OCI-LY7 (cell line): ENCODE data around the gene KLLN. TPM values are rescaled to one million over a fixed set of nuclear protein-coding genes. Genes with fewer than 3 reads are reported as not detected.

Experiments
- BruUV-seq: library from RNA; stranded (reverse); fragments of 400-500 nt; replicated peaks from 2 replicates; lab custom pipeline; 2021; lab: Mats Ljungman, UMichigan
- CTCF ChIA-PET: fragments of 300-600 bp; sonication (Branson Sonifier 250); formaldehyde crosslinking; loops from one replicate; lab custom pipeline; 2022; ENCODE audit warnings: antibody characterized with exemption; ENCODE audit not compliant: unreplicated experiment; lab: Charles Lee
- POLR2A ChIA-PET: fragments of 300-600 bp; sonication (Branson Sonifier 250); formaldehyde crosslinking; loops from one replicate; lab custom pipeline; 2022; ENCODE audit warnings: antibody characterized with exemption; lab: Charles Lee
- DNase-seq: peaks from one replicate; pipeline ENCODE4 v3.0.0-alpha.2; 2015; ENCODE audit warnings: low spot score
- H2AFZ ChIP-seq: fragments of 200-600 bp; sonication (generic), shearing (Covaris generic); 2 replicates; pipeline ENCODE4 v1.6.1; 2014; ENCODE audit warnings: mild to moderate bottlenecking, antibody characterized with exemption, low read length, moderate library complexity
- H3K27ac ChIP-seq: fragments of 200-600 bp; sonication (generic); 2 replicates; pipeline ENCODE4 v1.5.1; 2014; ENCODE audit warnings: mixed run types, low read depth, mild to moderate bottlenecking, moderate library complexity, low read length, inconsistent platforms; ENCODE audit not compliant: poor library complexity, severe bottlenecking
- H3K36me3 ChIP-seq: fragments of 200-600 bp; sonication (generic); 2 replicates; pipeline ENCODE4 v1.6.1; 2014; ENCODE audit warnings: mild to moderate bottlenecking, antibody characterized with exemption, low read length, moderate library complexity, mixed read lengths; ENCODE audit not compliant: insufficient read depth
- H3K4me1 ChIP-seq: fragments of 200-600 bp; sonication (generic); 2 replicates; pipeline ENCODE4 v1.5.1; 2014; ENCODE audit warnings: mild to moderate bottlenecking, low read length; ENCODE audit not compliant: insufficient read depth, poor library complexity, severe bottlenecking
- H3K4me2 ChIP-seq: fragments of 200-600 bp; sonication (generic); 2 replicates; pipeline ENCODE4 v1.6.1; 2014; ENCODE audit warnings: mild to moderate bottlenecking, low read length
- H3K4me3 ChIP-seq: fragments of 200-600 bp; sonication (generic); 2 replicates; pipeline ENCODE4 v1.5.1; 2014; ENCODE audit warnings: mild to moderate bottlenecking, low read depth, low read length; ENCODE audit not compliant: poor library complexity, severe bottlenecking
- H3K79me2 ChIP-seq: fragments of 200-600 bp; sonication (generic); 2 replicates; pipeline ENCODE4 v1.6.1; 2016; ENCODE audit warnings: low read depth, mild to moderate bottlenecking, low read length, moderate library complexity, mixed read lengths; ENCODE audit not compliant: insufficient read depth
- H3K9me2 ChIP-seq: fragments of 200-600 bp; sonication (generic); 2 replicates; pipeline ENCODE4 v1.6.1; 2016; ENCODE audit warnings: mild to moderate bottlenecking, low read length, mixed read lengths; ENCODE audit not compliant: insufficient read depth
- H3K9me3 ChIP-seq: fragments of 200-600 bp; sonication (generic); 2 replicates; pipeline ENCODE4 v1.6.1; 2014; ENCODE audit warnings: mild to moderate bottlenecking, mixed run types, low read length, mixed read lengths
- H4K20me1 ChIP-seq: fragments of 200-600 bp; sonication (generic); 2 replicates; pipeline ENCODE4 v1.6.1; 2014; ENCODE audit warnings: mild to moderate bottlenecking, antibody characterized with exemption, low read length, moderate library complexity, mixed read lengths; ENCODE audit not compliant: insufficient read depth
- CTCF ChIP-seq: fragments of 200-600 bp; sonication (generic); conservative IDR thresholded peaks from 2 replicates; pipeline ENCODE4 v1.5.1; 2014; ENCODE audit warnings: mild to moderate bottlenecking, antibody characterized with exemption, low read length, moderate library complexity, mixed read lengths
- EZH2phosphoT487 ChIP-seq: fragments of 200-600 bp; sonication (generic); IDR thresholded peaks from 2 replicates; pipeline ENCODE4 v1.6.1; 2018; ENCODE audit warnings: low read depth, borderline replicate concordance, mild to moderate bottlenecking, mixed run types, antibody characterized with exemption, low read length, moderate library complexity, mixed read lengths
- intact Hi-C: fragments of 100-400 bp; cut with micrococcal nuclease; formaldehyde crosslinking; loops from one replicate; pipeline ENCODE4 v1.10.0; 2022; ENCODE audit not compliant: unreplicated experiment
- total RNA-seq, 2 experiments: library from RNA; depleted of rRNA in 1 of 2; stranded (reverse); fragments of >200 nt in 1 of 2; shearing (Covaris generic) in 1 of 2; gene quantifications; 2 replicates each; pipeline ENCODE4 v1.2.3, GENCODE V29; 2014 to 2022

KLLN gene
- total RNA-seq, 2 experiments from 2014 or later = 3.8 to 5.5 TPM

GRCh38 chr10:87843714-87844113, 19.6 kb downstream of the KLLN start:
- Histone ChIP-seq H2AFZ (no peak overlapping the region), H3K4me3 (no peak overlapping the region), H3K36me3 (no peaks in the 10 kb centered on the region), H3K9me2 (no peaks in the 10 kb centered on the region), H3K79me2 (no peaks in the 10 kb centered on the region), H3K4me1 (no peaks in the 10 kb centered on the region), H3K4me2 (no peak overlapping the region), H3K27ac (no peak overlapping the region), H4K20me1 (no peaks in the 10 kb centered on the region), H3K9me3 (no peaks in the 10 kb centered on the region)
- no TSS peak for BruUV-seq
- CTCF ChIA-PET = no interaction called here
- no peak for TF ChIP-seq CTCF
- no peak for DNase-seq
- POLR2A ChIA-PET = interaction anchor here (3.4 kb wide), 1 partner anchor 14 kb away, joined by 13 read pairs; no protein-coding TSS in a partner anchor
- intact Hi-C loops = no loop called here

GRCh38 chr10:87842776-87843497, 20.4 kb downstream of the KLLN start:
- Histone ChIP-seq H2AFZ (no peak overlapping the region), H3K36me3 (no peaks in the 10 kb centered on the region)

More at GRCh38 chr10:87842776-87843497, 20.4 kb downstream of the KLLN start:
- TF ChIP-seq EZH2phosphoT487 = no peak
- TF ChIP-seq CTCF = no peak
- no peak overlapping the region for H3K4me2 ChIP-seq
- no peaks in the 10 kb centered on the region for H3K4me1 ChIP-seq
- no peak for DNase-seq
- no TSS peak for BruUV-seq
- no peaks in the 10 kb centered on the region for H3K9me3 ChIP-seq
- CTCF ChIA-PET = no interaction called here
- H3K4me3 ChIP-seq = no peak overlapping the region
- intact Hi-C loops = no loop called here
- no peaks in the 10 kb centered on the region for H3K79me2 ChIP-seq
- H4K20me1 ChIP-seq = no peaks in the 10 kb centered on the region
- H3K27ac ChIP-seq = no peak overlapping the region
- POLR2A ChIA-PET = interaction anchor here (0.7 to 3.4 kb wide), 2 partner anchors 13 to 110 kb away, joined by 3 to 13 read pairs; no protein-coding TSS in a partner anchor
- no peaks in the 10 kb centered on the region for H3K9me2 ChIP-seq
